HG03521 (cell line): ENCODE results near the gene NEDD4.
"Not testable (repeated sequence)": the region's sequence is repeated elsewhere in the genome, so short reads cannot be mapped to it uniquely, and the experiment has no call there.

Experiments used
- ATAC-seq: cut with Tn5 transposase; IDR thresholded peaks from one replicate; pipeline ENCODE4 v1.9.1; 2021; ENCODE audit warnings: mild to moderate bottlenecking, moderate library complexity; ENCODE audit not compliant: unreplicated experiment

Gene NEDD4

DNA sequence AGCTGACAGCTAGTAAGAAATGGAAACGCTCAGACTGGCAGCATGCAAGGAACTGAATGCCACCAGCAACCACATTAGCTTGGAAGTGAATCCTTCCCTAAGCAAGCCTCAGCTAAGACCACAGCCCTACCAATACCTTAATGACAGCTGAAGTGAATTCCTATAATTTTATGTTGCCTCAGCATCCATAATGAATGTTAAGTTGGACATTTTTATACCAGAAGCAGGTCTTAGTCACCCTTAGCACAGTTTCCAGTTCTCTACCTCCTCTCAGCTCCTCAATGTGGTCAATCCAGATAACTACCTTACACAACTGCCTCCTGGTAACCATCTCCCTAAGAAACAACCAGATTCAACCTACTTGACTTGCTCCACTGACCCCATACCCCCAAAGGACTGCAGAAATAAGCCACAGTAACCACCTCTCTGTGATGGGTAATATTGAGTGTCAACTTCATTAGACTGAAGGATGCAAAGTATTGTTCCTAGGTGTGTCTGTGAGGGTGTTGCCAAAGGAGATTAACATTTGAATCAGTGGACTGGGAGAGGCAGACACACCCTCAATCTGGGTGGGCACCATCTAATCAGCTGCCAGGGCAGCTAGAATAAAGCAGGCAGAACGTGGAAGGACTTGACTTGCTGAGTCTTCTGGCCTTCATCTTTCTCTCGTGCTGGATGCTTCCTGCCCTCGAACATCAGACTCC, 33.5 kb downstream of the NEDD4 start:
- no peak for ATAC-seq

DNA sequence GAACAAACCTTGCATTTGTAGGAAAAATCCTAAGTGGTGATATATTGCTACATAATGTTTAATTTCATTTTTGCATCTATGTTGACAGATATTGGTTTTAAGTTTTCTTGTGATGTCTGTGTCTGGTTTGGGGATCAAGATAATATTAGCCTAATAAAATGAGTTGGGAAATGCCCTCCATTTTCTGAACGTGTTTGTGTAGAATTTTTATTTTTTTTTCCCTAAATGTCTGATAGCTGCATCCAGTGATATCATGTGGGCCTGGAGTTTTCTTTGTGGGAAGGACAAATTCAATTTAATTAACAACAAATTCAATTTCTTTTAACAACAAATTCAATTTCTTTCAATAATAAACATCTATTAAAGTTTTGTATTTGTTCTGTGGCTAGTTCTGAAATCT, 35.1 kb downstream of the NEDD4 start:
- no peak for ATAC-seq

GRCh38 chr15:55954862-55955605, 38.4 kb downstream of the NEDD4 start:
- no peak for ATAC-seq

DNA sequence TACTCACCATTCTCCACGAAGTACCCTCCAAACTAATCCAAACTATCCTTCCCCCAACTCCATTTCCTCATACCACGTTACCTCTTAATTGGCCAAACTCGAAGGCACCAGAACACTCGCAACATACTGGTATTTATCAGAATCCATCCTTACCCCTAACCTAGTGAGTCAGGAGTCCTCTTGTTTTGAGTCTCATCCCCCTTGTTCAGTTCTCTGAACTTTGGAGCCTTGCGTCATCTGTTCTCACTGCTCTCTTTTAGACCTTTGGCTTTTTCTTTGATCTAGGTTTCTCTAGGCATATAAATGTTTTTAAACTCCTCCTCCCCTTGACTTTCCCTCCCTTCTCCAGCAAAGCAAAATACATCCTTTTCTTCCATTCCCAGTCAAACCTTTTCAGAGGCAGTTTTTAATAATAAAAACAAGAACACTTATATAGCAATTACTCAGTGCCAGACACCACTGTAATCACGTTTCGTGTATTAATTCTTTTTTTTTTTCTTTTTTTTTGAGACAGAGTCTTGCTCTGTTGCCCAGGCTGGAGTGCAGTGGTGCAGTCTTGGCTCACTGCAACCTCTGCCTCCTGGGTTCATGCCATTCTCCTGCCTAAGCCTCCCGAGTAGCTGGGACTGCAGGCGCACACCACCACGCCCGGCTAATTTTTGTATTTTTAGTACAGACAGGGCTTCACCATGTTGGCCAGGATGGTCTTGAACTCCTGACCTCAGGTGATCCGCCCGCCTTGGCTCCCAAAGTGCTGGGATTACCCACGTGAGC, 40.7 kb downstream of the NEDD4 start:
- not testable (repeated sequence) for ATAC-seq

GRCh38 chr15:55944606-55945005, 48.8 kb downstream of the NEDD4 start:
- ATAC-seq = not testable (repeated sequence)

DNA sequence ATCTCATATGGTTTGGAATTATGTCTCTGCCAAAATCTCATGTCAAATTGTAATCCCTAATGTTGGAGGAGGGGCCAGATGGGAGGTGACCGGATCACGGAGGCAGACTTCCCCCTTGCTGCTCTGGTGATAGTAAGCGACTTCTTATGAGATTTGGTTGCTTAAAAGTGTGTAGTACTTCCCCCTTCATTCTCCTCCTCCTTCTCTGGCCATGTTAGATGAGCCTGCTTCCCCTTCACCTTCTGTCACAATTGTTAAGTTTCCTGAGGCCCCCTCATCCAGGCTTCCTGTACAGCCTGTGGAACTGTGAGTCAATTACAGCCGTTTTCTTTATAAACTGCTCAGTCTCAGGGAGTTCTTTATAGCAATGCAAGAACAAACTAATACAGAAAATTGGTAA, 51.1 kb downstream of the NEDD4 start:
- ATAC-seq = no peak

- no peak for ATAC-seq
Measured at GRCh38 chr15:55937040-55937439, 56.4 kb downstream of the NEDD4 start.

DNA sequence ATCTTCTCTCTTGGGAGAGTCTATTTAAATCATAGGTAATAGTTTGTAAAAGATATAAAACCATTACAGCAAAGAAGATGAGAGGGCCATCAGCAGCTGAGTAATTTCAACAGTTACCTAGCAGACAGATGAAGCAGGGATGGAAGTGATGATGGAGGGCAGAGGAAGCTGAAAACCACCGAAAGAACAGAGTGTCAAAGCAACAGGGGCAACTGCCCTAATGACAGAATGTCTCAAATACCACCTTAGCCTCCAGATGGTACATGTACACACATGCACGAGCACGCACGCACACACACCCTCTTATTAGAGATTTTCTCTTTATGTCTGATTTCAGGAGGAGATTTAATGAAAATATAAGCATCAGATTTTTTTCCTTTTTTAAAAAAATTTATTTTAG, 64.5 kb downstream of the NEDD4 start:
- no peak for ATAC-seq

GRCh38 chr15:55921744-55922143, 71.7 kb downstream of the NEDD4 start:
- no peak for ATAC-seq

DNA sequence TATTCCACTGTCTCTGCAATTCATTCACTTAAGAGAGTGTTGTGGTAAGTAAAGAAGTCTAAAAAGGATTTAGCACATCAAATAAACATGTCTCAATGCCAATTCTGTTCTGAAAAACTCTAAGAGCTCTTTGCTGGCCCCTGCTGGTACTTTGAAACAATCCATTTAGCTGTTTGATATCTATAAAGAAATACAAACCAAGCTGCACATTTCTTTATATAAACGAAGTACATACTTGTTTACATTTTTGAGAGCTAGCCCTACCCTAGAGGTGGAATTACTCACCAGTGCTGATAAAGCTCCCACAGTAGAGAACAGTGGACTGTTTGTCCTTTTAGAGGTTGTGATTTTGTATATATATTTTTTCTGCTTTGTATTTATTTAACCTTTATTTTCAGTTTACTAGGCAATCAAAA, 75.5 kb downstream of the NEDD4 start:
- ATAC-seq = no peak

DNA sequence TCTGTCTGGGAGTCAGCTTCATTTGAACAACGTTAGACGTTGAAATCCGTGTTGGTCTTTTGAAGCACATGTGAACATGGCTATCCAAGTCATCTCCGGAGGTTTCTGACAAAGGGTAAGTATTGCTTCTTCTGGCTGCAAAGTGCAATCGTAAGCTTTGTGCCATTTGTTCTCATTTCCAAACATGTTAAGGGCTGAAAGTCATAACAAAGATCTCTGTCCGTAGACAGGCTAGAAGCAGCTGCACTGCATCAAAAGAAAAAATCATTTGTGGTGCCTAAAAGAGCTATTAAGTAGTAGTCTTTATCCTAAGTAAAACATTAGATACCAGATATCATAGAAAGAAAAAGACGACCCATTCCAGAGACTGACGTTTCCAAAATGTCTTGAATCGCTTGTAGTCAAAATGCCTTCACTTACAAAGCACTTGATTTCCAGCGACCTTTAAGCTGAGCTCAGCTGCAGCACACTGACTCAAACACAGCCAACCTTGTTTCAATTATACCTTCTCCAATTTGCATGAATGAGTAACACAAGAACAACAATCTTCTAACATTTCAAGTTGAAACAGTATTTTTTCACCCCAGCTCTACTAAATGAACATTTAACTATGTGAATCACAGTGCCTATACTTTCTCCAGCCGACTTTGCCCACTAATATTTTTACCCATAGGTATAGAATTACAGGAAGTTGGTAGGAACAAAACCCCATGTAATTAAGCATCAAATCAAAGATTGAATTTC, 76.6 kb downstream of the NEDD4 start:
- ATAC-seq = no peak

- ATAC-seq = no peak
Measured at GRCh38 chr15:55915876-55916567, 77.4 kb downstream of the NEDD4 start.

- no peak for ATAC-seq
Measured at GRCh38 chr15:55915221-55915620, 78.2 kb downstream of the NEDD4 start.

- ATAC-seq = no peak
Measured at GRCh38 chr15:55914446-55914845, 79.0 kb downstream of the NEDD4 start.

DNA sequence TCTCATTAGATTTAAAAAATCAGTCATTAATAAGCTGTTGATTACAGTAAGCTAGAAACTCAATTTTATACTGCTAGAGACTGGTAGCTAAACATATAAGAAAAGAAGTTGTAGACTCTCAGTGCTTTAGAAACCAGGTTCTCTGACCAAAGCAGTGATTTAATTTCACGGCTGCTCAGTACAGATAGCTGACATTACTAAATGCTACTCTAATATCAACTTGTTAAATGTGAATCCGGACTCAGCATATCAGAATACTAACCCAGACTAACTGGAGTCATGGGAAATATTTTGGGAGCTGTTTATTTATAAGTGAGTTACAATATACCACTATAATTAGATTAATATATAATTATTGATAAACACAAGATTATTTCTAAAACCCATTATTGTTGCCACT, 80.4 kb downstream of the NEDD4 start:
- ATAC-seq = no peak

GRCh38 chr15:55909036-55909811, 84.2 kb downstream of the NEDD4 start:
- no peak for ATAC-seq

DNA sequence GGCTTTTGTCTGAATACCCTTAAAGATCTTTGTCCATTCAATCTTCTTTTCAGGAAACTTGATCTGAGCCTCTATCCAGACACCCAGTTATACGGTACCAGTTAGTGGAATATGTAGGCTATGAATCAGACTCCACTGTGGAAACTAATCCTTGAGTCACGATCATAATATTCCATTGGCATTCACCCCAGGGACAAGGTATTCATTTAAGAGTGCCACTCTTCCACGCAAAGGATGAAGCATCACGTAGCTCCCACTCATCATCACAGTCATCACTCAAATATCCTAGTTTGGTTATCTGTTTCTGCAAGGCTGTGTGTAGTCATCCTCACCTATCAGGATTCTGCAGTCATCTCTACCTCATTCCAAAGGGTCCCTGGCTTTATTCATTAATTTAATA, 85.6 kb downstream of the NEDD4 start:
- no peak for ATAC-seq

- ATAC-seq = no peak
Measured at GRCh38 chr15:55902981-55903380, 90.4 kb downstream of the NEDD4 start.

- no peak for ATAC-seq
Measured at GRCh38 chr15:55900019-55900418, 93.4 kb downstream of the NEDD4 start.

DNA sequence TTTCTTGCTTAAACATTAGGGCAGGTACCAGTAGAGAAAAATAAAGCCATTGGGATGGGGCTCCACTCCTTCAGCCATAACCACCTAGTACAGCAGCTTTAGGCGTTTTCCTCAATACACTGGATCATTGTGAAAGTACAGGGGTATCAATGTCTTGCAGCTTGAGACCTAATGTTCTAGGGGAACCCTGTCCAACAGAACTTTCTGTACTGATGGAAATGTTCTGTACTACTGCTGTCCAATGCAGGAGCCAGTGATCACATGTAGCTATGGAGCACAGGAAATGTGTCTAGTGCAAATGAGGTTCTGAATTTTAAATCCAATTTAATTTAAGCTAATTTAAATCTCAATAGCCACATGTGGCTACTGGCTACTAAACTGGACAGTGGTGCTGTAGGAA, 93.9 kb downstream of the NEDD4 start:
- no peak for ATAC-seq
